CD4-positive, alpha-beta T cell treated with Interleukin-10 for 1 hour (primary cell): ENCODE results near the gene RCAN1.
"Not testable (repeated sequence)": the region's sequence is repeated elsewhere in the genome, so short reads cannot be mapped to it uniquely, and the experiment has no call there.

Experiments
- DNase-seq: peaks from one replicate; pipeline ENCODE4 v3.0.0-alpha.2; 2020

RCAN1 gene

DNA sequence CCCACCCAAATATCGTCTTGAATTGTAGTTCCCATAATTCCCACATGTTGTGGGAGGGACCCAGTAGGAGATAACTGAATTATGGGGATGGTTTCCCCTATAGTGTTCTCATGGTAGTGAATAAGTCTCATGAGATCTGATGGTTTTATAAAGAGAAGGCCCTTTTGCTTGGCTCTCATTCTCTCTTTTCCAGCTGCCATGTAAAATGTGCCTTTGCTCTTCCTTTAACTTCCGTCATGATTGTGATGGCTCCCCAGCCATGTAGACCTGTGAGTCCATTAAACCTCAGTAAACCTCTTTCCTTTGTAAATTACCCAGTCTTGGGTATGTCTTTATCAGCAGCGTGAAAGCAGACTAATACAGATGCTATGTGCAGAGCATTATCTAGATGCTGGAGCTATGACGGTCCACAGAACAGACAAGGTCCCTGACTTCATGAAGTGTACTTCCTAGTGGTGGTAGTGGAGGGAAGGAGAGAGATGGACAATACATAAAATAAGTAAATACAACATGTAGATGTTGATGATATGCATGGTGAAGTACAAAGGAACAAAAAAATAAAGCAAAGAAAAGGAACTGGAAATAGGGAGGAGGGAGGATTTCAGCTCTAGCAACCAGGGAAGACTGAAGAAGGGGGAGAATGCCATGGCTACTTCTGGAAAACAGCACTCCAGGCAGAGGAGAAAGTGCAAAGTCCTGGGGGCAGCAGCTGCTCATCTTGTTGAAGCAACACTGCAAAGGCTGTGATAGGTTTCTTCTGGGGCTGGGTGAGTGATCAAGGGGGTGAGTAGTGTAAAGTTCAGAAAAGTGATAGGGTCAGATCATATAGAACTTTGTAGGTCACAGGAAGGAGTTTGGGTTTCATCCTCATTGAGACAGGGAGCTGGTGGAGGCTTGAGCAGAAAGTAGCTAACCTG, 6.8 kb upstream of the RCAN1 start:
- DNase-seq = no peak

DNA sequence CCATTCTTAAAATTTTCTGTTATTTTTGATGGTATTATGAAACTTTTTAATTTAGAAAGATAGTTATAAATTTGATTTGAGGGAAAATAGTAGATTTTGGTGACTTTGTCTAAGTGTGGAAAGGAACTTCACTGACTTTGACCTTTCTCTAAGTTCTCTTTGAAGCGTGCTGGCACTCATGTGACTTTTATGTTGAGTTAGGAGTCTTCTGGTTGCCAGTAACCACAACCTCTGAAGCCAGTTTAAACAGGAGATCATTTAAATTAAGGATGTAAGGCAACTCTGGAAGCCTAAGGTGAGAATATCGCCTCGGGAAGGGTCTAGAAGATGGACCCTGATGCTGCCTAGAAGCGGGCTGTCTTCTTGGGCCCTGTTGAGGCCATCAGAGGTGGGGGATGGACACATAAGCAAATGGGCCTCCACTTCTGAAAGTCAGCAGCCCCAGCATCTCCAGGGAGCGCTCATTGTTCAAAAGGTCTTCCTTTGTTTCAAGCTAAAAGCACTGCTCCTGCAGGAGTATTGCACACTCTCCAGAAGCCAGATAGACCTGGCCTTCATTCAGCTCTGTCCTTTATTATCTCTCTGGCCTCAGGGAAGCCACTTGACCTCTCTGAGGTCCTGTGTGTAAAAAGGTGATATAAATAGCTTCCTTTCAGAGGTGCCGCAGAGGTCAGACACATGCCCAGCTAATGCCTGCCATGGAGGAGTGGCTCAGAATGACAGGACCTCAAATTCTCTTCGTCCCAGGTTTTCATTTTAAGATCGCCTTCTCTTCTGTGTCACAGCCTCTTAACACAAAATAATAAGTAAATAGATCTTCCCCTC, 5.1 kb upstream of the RCAN1 start:
- no peak for DNase-seq

DNA sequence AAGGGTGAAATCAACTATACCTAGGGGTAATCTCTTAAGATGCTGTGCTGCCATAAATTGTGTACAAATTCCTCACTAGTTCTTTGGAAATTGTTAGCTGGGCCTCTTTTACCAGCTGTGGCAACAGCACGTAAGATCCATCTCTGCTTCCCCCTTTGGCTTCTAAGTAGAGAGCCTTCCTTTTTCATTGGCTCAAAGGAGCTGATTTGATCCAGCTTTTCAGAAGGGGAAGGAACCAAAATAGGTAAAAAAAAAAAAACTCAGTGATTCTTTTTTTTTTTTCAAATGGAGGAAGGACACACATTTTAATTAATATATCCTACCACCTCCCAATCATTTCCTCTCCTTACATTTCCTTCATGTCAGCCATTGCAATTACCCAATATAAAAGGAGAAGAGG, 4.0 kb upstream of the RCAN1 start:
- no peak for DNase-seq

DNA sequence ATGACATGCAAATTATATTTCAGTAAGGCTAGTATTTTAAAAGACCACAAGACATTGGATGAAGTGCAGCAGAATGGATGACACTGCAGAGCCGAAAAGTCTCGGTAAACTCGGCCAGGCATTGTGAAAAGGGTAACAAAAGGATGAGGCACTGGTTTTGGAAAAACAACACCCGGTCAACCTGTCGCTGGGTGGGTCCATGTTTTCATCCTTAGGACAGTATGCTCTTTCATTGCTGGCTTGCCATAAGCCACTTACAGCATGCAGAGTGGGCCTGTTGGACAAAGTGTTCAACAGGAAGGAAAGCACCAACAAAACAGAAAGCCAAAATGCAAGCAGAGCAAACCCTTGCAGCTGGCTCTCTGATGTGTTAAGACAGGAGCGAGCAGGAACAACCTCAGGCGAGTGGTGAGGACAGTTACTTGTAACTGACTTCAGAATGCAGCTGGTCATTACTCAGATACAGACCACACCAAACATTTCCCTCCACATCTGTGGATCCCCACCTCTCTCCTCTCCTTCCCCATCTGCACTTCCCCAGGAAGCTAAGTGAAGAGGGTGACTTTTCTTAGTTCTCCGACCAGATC, 2.9 kb upstream of the RCAN1 start:
- no peak for DNase-seq

DNA sequence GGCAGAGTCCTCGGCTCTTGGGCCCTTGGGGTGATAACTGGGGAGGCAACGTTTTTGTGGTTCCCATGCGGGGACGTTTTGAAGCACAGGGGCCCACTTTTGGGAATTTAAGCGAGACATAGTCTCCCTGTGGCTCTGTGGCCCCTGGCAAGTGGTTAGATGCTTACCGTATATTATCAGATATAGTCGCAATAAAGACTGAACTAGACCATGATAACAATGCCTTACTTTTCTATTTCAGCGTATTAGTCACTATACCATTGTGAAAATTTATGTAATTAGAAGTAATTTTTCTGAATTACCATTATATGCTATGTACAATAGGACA, 538 bp upstream of the RCAN1 start:
- no peak for DNase-seq

DNA sequence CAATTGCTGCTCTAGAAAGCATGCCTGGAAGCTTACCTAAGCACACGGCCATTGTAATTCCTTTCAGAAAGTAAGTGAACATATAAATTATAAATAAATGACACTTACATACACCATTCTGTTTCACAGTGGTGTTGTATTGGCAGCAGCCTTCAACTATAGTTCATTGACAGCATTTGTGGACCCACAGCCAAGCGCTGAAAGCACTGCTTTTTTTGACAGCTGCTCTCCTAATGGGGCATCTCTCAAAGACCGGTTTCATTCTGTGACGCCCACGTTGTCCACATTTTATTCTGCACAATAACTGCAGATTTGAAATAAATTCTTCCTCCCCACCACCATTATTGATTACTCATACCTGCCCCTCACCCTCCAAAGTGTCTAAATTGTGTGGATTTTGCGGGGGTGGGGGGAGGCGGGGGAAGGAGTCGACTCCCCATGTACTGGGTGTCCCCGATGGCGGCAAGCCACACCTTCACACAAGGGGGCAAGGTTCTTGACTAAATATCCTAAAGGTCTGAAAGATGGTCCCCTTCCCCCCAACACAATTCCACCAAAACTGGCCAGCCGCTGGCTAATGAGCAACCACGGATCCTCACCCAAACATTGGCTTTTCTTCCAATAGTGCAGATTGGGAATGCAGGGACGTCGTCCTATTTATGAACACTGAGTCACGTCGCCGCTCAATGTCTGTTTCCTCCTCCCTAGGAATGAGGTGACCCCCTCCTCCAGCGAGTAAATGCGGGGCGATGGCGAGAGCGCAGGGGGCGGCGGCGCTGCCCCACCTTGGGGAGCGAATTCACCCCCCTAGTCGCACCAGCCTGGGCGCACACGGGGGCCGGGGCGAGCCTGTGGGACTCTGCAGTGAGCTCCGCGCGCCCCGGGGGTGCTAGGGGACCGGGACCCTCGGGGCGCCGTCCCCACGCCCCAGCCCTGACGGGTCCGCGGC, 960 bp downstream of the RCAN1 start:
- no peak for DNase-seq

DNA sequence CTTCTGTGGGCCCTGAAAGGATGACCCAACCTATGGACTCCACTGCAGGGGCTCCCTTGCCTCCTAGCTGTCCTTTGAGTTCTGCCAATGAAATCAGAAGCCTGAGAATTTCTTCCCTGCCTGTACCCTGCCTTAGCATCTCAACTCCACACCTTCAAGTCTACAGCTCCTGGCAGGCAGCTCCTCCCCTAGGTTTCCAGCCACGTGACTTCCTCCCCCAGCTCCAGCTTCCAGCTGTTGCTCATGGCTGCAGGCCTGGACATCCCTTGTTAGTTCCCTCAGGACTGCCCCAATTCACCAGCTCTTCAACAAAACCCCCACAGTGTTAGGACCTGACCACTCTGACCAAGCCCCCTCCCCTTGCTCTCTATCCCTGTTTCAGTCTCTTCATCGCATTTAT, 2.4 kb downstream of the RCAN1 start:
- no peak for DNase-seq

DNA sequence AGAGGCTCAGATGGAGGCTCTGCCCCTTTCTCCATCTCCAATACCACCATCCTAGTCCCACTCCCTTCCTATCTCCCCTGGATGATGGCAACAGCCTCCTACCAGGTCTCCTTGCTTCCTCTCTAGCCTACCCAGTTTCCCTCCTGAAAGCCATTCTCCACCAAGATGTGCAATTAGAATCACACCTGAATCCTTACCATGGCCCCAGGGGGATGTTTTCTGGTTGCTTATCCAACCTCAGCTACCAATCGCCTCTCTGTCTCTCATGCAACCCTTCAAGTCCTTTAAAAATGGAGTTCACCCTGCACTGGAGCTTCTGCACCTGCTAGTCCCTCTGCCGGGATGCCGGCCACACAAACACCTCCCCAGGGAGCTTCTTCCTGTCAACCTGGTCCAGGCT, 2.9 kb downstream of the RCAN1 start:
- no peak for DNase-seq

DNA sequence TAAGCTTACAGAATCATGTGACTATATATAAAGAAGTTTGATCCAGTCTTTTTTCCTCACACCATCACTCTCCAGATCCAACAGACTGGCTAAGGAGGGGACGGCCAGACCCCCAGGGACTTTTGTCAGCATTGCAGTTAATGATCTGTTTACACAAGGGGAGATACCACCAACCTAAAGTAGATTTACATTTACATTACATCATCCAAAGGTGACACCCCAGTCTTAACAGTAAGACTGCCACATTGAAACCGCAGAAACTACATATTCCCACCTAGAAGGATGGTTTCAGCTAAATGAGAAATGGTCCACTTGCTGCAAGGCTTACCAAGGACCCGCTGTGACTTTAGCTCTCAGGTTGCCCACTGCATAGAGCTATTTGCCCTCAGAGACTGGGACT, 3.4 kb downstream of the RCAN1 start:
- no peak for DNase-seq

DNA sequence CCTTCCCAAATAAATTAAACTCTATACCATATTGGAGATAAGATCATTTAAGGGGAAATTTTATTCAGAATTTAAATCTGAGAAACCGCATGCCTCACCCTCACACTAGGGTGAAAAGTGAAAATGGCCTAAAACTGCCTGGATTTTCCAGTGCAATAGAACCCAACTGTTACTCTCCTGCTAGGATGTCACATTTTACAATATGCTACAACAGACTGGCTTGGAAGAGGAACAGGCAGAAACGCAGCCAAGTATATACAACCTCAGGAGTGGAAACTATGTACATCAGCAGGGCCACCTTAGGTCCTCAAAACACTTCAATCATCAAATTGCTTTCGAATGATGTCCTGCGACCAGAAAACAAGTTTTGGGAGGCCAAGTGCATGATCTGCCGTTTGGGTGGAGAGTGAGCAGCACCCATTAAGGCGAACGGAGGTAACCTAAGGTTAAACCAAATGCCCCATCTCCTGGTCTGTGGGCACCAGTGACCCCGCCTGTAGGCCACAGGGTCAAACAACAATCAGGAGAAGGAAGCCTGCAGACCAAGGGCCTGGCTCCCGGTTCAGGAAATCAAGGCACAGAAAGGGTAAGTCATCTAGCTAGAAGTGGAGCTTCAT, 4.9 kb downstream of the RCAN1 start:
- DNase-seq = no peak

DNA sequence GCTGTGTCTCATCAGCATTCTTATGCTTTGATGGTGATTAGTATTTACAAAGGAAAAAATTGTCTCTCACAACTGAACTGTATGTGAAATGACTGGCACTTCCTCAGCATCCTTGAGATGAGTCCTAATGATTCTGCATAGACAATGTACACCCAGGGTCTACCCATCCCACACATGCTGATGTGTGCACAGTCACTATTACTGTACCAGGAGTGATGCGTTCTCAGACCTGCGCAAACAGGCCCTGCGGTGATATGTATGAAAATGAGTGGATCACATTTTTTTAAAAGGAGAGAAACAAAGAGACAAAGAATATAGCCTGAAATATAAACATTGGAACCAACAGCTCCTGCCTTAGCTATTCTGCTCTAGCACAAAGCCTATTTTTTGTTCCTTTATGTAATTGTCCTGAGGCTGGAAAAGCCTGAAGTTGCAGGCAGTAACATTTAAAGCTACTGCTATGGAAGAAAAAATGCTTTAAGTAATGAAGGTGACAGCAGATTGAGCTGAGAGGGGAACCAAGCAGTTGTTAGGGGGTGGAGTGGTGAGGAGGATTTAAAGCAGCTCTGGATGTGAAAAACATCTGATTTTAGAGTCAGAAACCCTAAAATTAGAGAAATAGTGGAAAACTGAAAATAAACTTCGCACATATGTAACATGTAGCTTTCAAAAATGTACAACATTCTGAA, 5.5 kb downstream of the RCAN1 start:
- DNase-seq = no peak

DNA sequence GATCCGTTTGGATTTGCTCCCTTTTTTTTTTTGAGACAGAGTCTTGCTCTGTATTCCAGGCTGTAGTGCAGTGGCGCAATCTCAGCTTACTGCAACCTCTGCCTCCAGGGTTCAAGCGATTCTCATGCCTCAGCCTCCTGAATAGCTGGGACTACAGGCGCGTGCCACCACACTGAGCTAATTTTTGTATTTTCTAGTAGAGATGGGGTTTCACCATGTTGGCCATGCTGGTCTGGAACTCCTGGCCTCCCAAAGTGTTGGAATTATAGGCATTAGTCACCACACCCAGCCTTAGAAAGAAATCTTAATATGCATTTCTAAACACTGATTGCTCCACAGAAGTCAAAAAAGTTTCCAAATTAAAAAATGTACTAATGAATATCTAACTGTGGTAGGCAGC, 7.5 kb downstream of the RCAN1 start:
- not testable (repeated sequence) for DNase-seq

DNA sequence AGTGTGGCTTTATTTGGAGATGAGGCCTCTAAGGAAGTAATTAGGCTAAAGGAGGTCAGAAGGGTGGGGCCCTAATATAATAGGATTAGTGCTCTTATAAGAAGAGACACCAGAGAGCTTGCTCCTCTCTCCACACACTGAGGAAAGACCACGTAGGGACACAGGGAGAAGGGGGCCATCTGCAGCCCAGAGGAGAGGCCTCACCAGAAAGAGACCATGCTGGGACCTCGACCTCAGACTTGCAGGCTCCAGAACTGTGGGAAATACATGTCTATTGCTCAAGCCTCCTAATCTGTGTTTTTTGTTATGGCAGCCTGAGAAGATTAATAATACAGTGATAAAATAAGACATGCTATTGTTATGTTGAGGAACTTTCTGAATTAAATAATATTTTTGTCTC, 8.3 kb downstream of the RCAN1 start:
- no peak for DNase-seq

DNA sequence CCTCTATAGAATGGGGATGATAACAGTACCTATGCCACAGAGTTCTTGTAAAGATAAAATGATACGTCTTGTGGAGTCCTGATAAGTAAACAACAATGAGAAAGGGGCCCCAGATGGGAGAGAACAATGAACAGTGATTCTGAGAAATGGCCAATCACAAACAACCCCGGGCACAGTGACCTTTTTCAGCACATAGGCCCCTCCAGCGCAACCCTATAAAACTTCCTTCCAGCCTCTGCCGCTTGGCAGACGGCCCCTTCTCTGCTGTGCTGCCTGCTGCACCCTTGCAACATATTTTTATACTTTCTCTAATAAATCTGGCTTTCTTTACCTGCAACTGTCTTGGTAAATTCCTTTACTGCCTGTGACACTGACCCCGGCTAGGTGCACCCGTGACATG, 8.9 kb downstream of the RCAN1 start:
- DNase-seq = no peak

DNA sequence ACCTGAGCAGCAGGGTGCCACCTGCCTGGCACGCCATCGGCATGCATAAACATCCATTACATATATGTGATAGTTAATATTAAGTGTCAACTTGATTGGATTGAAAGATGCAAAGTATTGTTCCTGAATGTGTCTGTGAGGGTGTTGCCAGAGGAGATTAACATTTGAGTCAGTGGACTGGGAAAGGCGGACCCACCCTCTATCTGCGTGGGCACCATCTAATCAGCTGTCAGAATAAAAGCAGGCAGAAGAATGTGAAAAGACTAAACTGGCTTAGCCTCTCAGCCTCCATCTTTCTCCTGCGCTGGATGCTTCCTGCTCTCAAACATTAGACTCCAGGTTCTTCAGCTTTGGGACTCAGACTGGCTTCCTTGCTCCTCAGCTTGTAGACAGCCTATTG, 10.0 kb downstream of the RCAN1 start:
- not testable (repeated sequence) for DNase-seq

DNA sequence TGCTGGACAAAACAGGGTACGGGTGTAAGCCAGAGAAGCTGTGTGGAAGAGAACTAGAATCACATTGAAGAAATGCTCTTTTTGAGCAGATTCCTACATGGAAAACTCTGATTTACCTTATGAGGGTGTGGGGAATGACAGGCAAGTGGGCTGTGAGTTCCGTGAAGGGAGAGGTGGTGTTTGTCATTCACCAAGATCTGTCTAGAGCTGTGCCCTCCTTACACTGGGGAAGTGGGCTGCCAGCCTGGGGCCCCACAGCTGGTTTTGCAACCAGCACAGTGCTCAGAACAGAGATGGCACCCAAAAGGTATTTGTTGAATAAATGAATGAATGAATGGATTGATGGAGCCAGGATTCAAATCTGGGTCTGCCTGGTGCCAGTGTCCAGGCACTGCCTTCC, 10.4 kb downstream of the RCAN1 start:
- DNase-seq = no peak

DNA sequence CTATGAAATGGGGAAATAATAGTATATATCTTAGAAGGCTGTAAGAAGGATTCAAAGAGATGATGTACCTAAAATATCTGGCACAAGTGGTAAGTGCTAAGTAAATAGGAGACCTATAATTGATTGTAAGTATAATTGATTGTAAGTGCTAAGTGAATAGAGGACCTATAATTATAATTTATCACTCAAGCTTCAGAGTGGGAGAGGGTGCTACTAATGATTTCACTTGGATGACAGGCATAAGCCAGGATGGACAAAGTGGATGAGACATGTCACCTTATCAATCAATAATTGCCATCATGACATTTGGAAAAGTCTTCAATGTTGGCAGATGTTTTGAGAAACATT, 11.2 kb downstream of the RCAN1 start:
- DNase-seq = no peak

DNA sequence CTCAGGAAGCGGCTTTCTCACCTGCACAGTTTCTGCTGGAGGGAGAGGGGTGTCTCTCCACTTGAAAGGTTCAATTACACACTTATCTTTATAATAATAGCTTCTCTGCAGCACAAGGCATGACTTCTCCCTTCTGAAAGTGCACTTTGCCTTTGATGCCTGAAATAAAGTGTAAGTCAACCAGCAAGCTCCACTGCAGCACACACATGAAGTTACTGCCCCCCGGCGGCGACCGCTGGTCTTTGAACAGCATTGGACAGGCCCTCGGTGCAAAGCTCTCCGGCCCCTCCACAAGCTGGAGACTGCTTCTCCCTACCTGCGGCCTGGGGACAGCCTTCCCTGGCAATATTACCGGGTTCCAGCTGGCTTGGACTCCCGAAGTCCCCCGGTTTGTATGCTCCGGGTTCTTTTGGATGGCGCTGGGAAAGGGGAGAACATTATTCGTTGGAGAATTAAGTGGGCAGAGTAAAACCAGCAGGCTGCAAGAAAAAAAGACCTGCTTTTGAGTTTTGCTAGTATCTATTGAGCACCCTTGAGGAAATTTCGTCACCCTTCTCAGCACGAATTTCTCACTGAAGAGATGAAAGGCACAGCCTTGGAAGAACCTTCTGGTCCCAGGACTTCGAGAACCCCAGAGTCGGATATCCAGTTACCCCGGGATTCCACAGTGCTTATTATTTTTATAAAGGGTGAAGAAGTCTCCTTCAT, 11.8 kb downstream of the RCAN1 start:
- DNase-seq = peak; percentile 44

DNA sequence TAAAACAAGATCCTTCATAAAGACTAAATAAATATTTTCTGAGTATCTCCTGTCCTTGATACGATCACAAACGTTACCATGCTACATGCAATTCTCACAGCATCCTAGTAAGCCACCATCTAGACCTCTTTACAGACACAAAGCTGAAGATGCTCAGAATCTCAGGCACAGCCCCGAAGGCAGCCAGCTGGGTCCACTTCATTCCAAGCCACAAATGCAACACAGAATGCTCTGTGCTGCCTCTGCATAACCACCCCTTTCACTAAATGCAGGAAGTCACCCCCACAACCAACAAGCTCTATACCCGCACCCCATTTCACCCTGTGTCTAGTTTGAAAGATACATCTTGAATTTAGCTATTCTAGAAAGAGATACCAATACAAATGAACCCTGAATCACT, 12.9 kb downstream of the RCAN1 start:
- no peak for DNase-seq

DNA sequence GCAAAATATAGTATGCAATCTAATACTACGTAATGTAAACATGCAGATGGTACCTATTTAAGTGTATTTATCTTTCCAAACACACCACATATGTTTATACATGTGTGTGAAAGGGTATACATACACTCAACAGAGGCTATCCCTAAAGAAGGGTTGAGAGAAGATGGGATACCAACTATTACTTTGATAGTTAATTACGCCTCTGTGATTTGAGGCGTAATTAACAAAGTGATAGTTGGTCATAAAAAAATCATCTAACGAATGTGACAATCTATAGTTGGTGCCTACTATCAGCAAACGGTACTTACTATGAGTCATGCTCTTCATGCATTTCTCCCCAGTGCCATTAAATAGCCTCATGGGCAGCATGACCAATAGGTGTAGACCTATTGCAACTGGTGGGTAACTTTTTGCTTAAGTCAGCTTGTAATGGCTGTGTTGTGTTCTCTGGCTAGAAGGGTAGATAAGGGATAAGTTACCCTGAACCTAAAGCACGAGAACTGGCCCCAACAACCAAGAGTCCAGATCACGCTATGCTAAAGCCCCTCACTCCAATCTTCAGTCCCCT, 15.3 kb downstream of the RCAN1 start:
- no peak for DNase-seq

DNA sequence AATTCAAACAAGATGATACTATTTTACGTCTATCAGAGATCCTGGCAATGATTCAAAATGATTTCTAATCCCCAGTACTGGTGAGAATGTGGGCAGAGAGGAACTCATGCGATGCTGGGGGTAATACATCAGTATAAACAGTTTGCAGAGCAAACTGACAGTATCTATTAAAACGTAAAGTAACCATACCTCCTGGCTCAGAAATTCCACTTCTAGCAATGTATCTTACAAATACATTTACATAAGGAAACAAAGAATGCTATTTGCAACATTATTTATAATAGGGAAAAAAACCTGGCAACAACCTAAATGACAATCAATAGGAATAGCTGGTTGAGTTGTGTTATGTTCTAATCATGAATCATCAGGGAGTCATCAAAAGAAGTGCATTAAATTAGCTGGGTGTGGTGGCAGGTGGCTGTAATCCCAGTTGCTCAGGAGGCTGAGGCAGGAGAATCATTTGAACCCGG, 15.9 kb downstream of the RCAN1 start:
- no peak for DNase-seq
